Measurements from ENCODE around the gene LITAFD. TPM values are rescaled to one million over a fixed set of nuclear protein-coding genes. Genes with fewer than 3 reads are reported as not detected.
"Not testable (repeated sequence)": the region's sequence is repeated elsewhere in the genome, so short reads cannot be mapped to it uniquely, and the experiment has no call there.

The LITAFD gene
- total RNA-seq, 1 experiment from 2014 or later = not detected

DNA sequence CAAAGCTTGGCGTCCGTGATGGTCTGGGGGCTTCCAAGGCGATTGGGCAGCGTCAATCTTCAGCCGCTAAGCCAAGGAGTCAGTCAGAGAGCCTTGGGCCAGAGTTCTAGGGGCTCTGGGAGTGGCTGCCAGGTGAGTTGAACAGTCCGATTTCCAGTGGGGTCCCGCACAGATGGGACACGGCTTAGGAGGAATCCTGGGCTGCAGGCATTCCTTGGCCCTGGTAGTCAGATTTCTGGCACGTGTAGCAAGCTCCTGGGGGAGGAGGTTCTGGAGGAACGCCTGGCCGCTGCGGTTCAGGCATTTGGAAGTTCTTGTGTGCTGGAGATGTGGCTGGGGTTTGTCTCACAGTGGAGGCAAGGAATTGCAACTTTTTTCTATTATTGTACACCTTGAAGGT is 38.9 kb upstream of the LITAFD start:
- POLR2A ChIA-PET; H3K9me3 ChIP-seq; DNase-seq; H3K4me3 Mint-ChIP-seq (ENCODE audit: unreplicated experiment); H3K36me3 ChIP-seq (ENCODE audit: control insufficient read depth, insufficient read depth, low read length); H3K27me3 Mint-ChIP-seq (ENCODE audit: insufficient read depth, unreplicated experiment); CTCF ChIA-PET; intact Hi-C loops (cut with micrococcal nuclease; ENCODE audit: unreplicated experiment); H3K4me3 ChIP-seq (ENCODE audit: low read depth, low read length); H3K27me3 ChIP-seq (replicated peaks; ENCODE audit: control insufficient read depth, insufficient read depth, low read length); BruUV-seq (replicated peaks); H3K4me1 ChIP-seq; H3K9me3 Mint-ChIP-seq (ENCODE audit: unreplicated experiment); H3K27ac Mint-ChIP-seq (ENCODE audit: unreplicated experiment): not testable (repeated sequence)
- peaks cover 17% of the 10 kb centered on the region for H3K4me1 Mint-ChIP-seq (ENCODE audit: low read depth, unreplicated experiment)
- H3K36me3 Mint-ChIP-seq (ENCODE audit: insufficient read depth, unreplicated experiment) = peaks cover 34% of the 10 kb centered on the region

DNA sequence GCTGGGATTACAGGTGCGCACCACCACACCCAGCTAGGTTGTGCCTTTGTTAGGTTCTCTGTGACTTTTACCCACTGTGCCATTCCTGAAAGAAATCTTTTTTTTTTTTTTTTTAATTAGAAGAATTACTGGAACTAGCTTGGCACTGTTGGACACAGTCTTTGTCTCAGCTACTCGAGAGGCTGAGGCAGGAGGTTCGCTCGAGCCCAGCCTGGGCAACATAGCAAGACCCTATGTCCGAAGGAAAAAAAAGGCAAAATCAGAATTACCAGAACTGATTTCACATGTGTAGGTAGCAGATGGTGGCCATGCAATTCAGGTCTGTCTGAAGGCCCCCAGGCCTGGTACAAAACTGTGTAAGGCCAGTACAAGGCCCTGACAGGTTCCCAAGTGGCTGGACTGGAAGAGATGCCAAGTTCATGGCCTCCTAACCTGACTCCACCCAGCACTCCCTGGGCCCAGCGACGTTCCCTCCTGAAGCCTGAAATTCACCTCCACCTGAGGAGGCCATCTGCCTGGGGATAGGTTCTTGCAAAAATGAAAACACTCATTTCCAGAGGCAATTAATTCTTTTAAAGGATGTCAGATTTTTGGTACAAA is 36.4 kb upstream of the LITAFD start:
- intact Hi-C loops (cut with micrococcal nuclease; ENCODE audit: unreplicated experiment) = no loop called here
- H3K4me3 ChIP-seq (ENCODE audit: low read depth, low read length) = no peak overlapping the region
- Mint-ChIP-seq H3K4me1 (ENCODE audit: low read depth, unreplicated experiment) (peaks cover 17% of the 10 kb centered on the region), H3K36me3 (ENCODE audit: insufficient read depth, unreplicated experiment) (peaks cover 54% of the 10 kb centered on the region), H3K4me3 (ENCODE audit: unreplicated experiment) (no peak overlapping the region), H3K27me3 (ENCODE audit: insufficient read depth, unreplicated experiment) (no peaks in the 10 kb centered on the region), H3K9me3 (ENCODE audit: unreplicated experiment) (no peaks in the 10 kb centered on the region), H3K27ac (ENCODE audit: unreplicated experiment) (no peak overlapping the region)
- CTCF ChIA-PET = no interaction called here
- no TSS peak for BruUV-seq (replicated peaks)
- no peak for DNase-seq
- TF ChIP-seq, protein P1, sequence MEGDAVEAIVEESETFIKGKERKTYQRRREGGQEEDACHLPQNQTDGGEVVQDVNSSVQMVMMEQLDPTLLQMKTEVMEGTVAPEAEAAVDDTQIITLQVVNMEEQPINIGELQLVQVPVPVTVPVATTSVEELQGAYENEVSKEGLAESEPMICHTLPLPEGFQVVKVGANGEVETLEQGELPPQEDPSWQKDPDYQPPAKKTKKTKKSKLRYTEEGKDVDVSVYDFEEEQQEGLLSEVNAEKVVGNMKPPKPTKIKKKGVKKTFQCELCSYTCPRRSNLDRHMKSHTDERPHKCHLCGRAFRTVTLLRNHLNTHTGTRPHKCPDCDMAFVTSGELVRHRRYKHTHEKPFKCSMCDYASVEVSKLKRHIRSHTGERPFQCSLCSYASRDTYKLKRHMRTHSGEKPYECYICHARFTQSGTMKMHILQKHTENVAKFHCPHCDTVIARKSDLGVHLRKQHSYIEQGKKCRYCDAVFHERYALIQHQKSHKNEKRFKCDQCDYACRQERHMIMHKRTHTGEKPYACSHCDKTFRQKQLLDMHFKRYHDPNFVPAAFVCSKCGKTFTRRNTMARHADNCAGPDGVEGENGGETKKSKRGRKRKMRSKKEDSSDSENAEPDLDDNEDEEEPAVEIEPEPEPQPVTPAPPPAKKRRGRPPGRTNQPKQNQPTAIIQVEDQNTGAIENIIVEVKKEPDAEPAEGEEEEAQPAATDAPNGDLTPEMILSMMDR (IDR thresholded peaks at IDR 0.05; ENCODE audit: insufficient read depth in 1 of 2, low read depth in 1 of 2, low read length in 1 of 2, severe bottlenecking in 1 of 2, unreplicated experiment in 1 of 2) = no peak
- H3K27me3 ChIP-seq (replicated peaks; ENCODE audit: control insufficient read depth, insufficient read depth, low read length) = no peaks in the 10 kb centered on the region
- POLR2A ChIA-PET = no interaction called here
- H3K36me3 ChIP-seq (ENCODE audit: control insufficient read depth, insufficient read depth, low read length) = peaks cover 4% of the 10 kb centered on the region; the same call in 1 of the 2 replicates
- H3K4me1 ChIP-seq = no peaks in the 10 kb centered on the region
- H3K9me3 ChIP-seq = no peaks in the 10 kb centered on the region

DNA sequence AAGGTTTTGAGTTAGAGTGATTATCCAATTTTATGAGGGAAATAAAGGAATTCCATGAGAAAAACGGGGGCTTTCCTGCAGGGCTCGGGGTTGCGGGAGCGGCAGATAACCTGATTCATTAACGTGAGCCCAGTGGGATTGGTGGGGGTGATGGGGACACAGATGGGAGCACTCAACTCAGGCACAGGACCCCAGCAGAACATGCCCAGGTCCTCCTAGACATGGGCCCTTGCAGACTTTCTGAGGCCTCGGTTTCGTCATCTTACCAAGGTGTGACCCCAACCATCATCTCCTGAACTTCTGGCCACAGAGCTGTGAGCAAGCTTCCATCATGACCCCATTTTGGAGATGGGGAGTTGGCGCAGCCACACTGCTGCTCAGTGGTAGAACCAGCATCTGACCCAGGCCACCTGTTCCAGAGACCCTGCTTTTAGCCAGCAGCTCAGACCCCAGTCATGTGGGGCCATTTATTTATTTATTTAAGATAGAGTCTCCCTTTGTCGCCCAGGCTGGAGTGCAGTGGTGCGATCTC is 35.7 kb upstream of the LITAFD start:
- Mint-ChIP-seq H3K36me3 (ENCODE audit: insufficient read depth, unreplicated experiment) (peaks cover 60% of the 10 kb centered on the region), H3K27ac (ENCODE audit: unreplicated experiment) (no peak overlapping the region), H3K4me3 (ENCODE audit: unreplicated experiment) (no peak overlapping the region), H3K4me1 (ENCODE audit: low read depth, unreplicated experiment) (peaks cover 17% of the 10 kb centered on the region), H3K9me3 (ENCODE audit: unreplicated experiment) (no peaks in the 10 kb centered on the region), H3K27me3 (ENCODE audit: insufficient read depth, unreplicated experiment) (no peaks in the 10 kb centered on the region)
- H3K4me1 ChIP-seq = no peaks in the 10 kb centered on the region
- intact Hi-C loops (cut with micrococcal nuclease; ENCODE audit: unreplicated experiment) = no loop called here
- no TSS peak for BruUV-seq (replicated peaks)
- no peaks in the 10 kb centered on the region for H3K9me3 ChIP-seq
- CTCF ChIA-PET = no interaction called here
- no peak overlapping the region for H3K4me3 ChIP-seq (ENCODE audit: low read depth, low read length)
- H3K27me3 ChIP-seq (replicated peaks; ENCODE audit: control insufficient read depth, insufficient read depth, low read length) = no peaks in the 10 kb centered on the region
- H3K36me3 ChIP-seq (ENCODE audit: control insufficient read depth, insufficient read depth, low read length) = peaks cover 4% of the 10 kb centered on the region; the same call in 1 of the 2 replicates
- POLR2A ChIA-PET = no interaction called here
- TF ChIP-seq, protein P1 (IDR thresholded peaks at IDR 0.05; ENCODE audit: insufficient read depth in 1 of 2, low read depth in 1 of 2, low read length in 1 of 2, severe bottlenecking in 1 of 2, unreplicated experiment in 1 of 2) = no peak
- no peak for DNase-seq
